ENCODE data around the gene FAM177A1.
"Not testable (repeated sequence)": the region's sequence is repeated elsewhere in the genome, so short reads cannot be mapped to it uniquely, and the experiment has no call there.

The FAM177A1 gene

DNA sequence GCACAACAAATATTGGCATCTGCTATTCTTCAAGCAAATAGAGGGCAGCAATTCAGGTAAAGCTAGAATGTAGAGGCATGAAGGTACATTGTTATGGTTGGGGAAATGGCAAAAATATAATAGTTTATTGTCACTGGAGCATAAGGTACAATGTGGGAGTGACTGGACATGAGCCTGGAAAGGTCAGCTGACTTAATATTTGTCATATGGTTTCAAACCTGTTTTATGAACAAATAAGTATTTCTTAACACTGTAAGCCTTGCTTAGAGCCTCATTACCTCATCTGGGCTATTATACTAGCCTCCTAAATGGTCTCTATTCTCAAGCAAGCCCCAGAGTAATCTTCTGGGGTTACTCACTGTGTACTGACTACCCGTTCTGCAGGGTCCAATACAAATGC is 33.7 kb downstream of the FAM177A1 start:
- H3K9me3 Mint-ChIP-seq, result no peaks in the 10 kb centered on the region
- intact Hi-C loops (cut with micrococcal nuclease), result no loop called here
- H3K4me3 Mint-ChIP-seq, result no peak overlapping the region
- H3K27me3 Mint-ChIP-seq, result no peaks in the 10 kb centered on the region
- no peaks in the 10 kb centered on the region for H3K4me1 Mint-ChIP-seq (ENCODE audit: low read depth)
- H3K36me3 Mint-ChIP-seq (ENCODE audit: low read depth), result peaks cover 60% of the 10 kb centered on the region
- H3K27ac Mint-ChIP-seq, result no peak overlapping the region

DNA sequence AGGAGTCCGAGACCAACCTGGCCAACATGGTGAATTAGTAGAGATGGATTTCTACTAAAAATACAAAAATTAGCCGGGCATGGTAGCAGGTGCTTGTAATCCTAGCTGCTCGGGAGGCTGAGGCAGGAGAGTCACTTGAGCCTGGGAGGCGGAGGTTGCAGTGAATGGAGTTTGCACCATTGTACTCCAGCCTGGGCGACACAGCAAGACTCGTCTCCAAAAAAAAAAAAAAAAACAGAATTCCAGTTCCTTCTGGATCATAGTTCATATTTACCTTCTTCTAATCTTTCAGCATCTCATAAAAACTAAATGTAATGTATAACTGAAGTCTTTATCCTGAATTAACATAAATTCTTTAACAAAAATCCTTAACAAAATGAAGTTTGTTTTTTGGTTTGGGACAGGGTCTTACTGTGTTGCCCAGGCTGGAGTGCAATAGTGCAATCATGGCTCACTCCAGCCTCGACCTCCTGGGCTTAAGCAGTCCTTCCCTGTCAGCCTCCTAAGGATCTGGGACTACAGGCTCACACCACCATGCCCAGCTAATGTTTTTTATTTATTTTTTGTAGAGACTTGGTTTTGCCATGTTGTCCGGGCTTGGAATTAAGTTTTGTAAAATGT is 37.6 kb downstream of the FAM177A1 start:
- Mint-ChIP-seq H3K4me1 (ENCODE audit: low read depth) (no peaks in the 10 kb centered on the region), H3K4me3 (no peak overlapping the region), H3K36me3 (ENCODE audit: low read depth) (peaks cover 74% of the 10 kb centered on the region), H3K27ac (no peak overlapping the region), H3K27me3 (no peaks in the 10 kb centered on the region), H3K9me3 (no peaks in the 10 kb centered on the region)
- intact Hi-C loops (cut with micrococcal nuclease), result no loop called here

DNA sequence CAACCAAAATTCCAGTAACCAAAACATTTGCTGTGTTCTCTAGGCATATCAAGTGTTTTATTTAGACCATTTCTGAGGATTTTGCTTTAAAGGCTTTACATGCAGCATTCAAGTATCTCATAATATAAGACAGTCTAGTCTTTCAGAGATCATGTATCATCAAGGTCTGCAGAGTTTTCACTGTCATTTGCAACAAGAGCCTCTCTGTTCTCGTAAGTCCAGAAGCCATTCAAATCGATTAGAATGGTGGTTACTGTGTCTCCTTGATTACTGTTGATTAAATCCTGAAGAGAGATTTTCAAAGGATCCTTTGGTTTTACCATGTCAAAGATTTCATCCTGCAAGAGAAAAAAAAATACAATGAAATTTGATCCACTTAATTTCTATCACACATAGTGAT is 39.4 kb downstream of the FAM177A1 start:
- intact Hi-C loops (cut with micrococcal nuclease), result no loop called here
- Mint-ChIP-seq H3K9me3 (no peaks in the 10 kb centered on the region), H3K27ac (no peak overlapping the region), H3K36me3 (ENCODE audit: low read depth) (peaks cover 84% of the 10 kb centered on the region), H3K27me3 (no peaks in the 10 kb centered on the region), H3K4me1 (ENCODE audit: low read depth) (no peaks in the 10 kb centered on the region), H3K4me3 (no peak overlapping the region)

DNA sequence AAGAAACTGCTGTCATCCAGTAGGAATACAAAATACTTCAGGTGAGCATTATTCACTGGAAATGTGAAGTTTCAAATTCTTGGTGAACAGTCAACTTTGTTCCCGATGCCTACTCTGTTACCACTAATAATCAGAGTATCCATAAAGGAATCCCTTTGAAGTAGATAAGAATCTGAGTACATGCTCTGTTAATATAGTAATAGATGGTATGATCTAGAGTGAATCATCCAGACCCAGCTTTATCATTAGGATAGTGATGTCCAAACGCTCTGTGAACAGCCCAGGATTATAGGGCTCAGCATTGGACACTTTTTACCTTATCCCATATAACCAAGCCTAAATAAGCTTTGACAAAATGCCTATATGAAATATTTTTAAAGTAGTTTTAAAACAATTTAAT is 42.4 kb downstream of the FAM177A1 start:
- no peak overlapping the region for H3K27ac Mint-ChIP-seq
- H3K27me3 Mint-ChIP-seq, result no peaks in the 10 kb centered on the region
- H3K4me1 Mint-ChIP-seq (ENCODE audit: low read depth), result no peaks in the 10 kb centered on the region
- H3K4me3 Mint-ChIP-seq, result no peak overlapping the region
- H3K36me3 Mint-ChIP-seq (ENCODE audit: low read depth), result peaks cover 92% of the 10 kb centered on the region
- H3K9me3 Mint-ChIP-seq, result no peaks in the 10 kb centered on the region
- intact Hi-C loops (cut with micrococcal nuclease), result no loop called here

DNA sequence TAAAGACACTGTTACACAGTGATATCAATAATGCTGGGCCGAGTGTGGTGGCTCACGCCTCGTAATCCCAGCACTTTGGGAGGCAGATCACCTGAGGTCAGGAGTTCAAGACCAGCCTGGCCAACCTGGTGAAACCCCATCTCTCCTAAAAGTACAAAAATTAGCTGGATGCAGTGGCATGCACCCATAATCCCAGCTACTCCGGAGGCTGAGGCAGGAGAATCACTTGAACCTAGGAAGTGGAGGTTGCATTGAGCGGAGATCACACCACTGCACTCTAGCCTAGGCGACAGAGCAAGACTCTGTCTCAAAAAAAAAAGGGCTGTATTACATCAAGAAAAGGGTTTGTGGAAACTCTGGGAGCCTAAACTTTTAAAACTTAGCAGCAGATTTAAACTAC is 48.6 kb downstream of the FAM177A1 start:
- not testable (repeated sequence) for H3K4me1 Mint-ChIP-seq (ENCODE audit: low read depth); H3K27ac Mint-ChIP-seq; H3K4me3 Mint-ChIP-seq; H3K27me3 Mint-ChIP-seq; H3K9me3 Mint-ChIP-seq
- intact Hi-C loops (cut with micrococcal nuclease), result loop anchor here (10.0 kb wide), 1 partner anchor 510 kb away; no protein-coding TSS in a partner anchor
- H3K36me3 Mint-ChIP-seq (ENCODE audit: low read depth), result peaks cover 92% of the 10 kb centered on the region

DNA sequence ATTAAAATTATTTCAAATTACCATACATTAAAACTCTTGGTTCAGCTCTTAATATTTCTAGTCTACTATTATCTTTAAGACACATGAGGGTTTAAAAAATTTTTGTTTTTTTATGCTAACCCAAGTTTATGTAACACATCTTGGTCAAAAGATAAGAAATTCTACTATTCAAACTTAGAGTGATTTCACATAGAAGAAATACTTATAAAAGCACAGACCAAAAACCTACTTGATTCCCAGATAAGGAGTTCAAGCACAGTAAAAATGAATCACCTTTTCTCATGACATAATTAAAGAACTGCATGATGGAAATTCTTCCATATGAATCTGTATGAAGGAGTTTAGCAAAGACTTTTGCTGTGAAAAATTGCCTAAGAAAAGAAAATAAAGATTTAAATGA is 61.8 kb downstream of the FAM177A1 start:
- Mint-ChIP-seq H3K27ac (no peak overlapping the region), H3K27me3 (no peaks in the 10 kb centered on the region), H3K9me3 (no peaks in the 10 kb centered on the region), H3K36me3 (ENCODE audit: low read depth) (peaks cover 82% of the 10 kb centered on the region), H3K4me1 (ENCODE audit: low read depth) (no peaks in the 10 kb centered on the region), H3K4me3 (no peak overlapping the region)
- intact Hi-C loops (cut with micrococcal nuclease), result no loop called here

DNA sequence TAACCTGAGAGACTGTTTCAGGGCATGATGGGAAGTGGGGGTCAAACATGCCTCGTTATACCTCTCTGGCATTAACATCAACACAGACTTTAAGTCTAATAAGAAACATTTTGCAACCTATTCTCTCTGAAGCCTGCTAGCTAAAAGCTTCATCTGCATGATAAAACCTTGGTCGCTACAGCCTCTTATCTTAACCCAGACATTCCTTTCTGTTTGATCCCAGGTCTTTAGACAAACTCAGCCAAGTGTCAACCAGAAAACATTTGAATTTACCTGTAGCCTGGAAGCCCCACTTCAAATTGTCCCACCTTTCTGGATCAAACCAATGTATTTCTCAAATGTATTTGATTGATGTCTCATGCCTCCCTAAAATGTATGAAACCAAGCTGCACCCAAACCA is 66.6 kb downstream of the FAM177A1 start:
- H3K36me3 Mint-ChIP-seq (ENCODE audit: low read depth), result peaks cover 83% of the 10 kb centered on the region
- no peaks in the 10 kb centered on the region for H3K9me3 Mint-ChIP-seq
- H3K27ac Mint-ChIP-seq, result no peak overlapping the region
- no peak overlapping the region for H3K4me3 Mint-ChIP-seq
- intact Hi-C loops (cut with micrococcal nuclease), result no loop called here
- H3K4me1 Mint-ChIP-seq (ENCODE audit: low read depth), result peaks cover 10% of the 10 kb centered on the region
- no peaks in the 10 kb centered on the region for H3K27me3 Mint-ChIP-seq

DNA sequence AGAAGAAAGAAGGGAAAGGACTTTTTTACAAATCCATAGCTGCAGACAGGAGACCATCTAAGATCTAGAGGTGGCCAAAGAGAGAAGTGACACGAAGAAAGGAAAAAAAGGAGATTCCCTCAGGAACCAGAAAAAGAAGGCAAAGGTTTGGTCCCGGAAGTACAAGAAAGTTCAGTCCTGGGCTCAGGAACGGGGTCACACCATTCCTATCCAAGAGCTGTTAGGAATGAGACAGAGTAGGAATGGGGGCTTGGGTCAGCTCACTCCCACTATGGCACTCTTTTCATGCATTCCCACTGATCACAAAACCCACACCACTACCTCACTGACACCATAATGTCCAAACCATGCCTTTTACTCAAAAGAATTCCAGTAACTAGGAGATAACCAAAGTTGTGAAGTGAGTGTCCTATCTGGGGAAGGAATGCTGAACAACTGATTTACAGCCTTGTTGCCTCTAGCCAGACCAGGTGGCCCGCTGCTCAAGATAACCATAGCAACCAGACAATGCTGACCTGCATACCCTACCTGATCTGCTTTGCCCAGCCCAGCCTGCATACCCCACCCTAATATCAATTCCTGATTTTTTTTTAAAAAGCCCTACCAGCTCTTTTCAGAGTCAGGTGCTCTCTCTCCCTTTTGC is 67.4 kb downstream of the FAM177A1 start:
- no peaks in the 10 kb centered on the region for H3K27me3 Mint-ChIP-seq
- H3K9me3 Mint-ChIP-seq, result no peaks in the 10 kb centered on the region
- intact Hi-C loops (cut with micrococcal nuclease), result no loop called here
- H3K4me3 Mint-ChIP-seq, result no peak overlapping the region
- peaks cover 90% of the 10 kb centered on the region for H3K36me3 Mint-ChIP-seq (ENCODE audit: low read depth)
- peaks cover 17% of the 10 kb centered on the region for H3K4me1 Mint-ChIP-seq (ENCODE audit: low read depth)
- H3K27ac Mint-ChIP-seq, result no peak overlapping the region

DNA sequence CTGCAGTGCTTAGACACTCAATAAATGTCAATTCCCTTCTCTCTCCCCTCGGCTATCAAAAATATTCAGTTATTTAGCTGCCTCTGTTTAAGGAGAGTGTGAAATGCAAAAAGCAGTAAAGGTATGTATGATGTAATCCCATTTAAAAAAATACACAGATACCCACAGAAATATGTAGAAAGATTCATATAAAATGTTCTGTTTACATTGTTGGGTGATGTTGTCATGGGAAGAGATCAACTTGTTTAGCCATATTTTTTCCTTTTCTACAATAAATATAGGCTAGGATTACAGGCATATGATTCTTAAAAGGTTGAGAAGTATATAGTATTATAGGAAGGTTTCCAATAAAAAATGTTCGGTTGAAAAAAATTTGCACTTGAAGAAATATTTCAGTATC is 68.0 kb downstream of the FAM177A1 start:
- no peaks in the 10 kb centered on the region for H3K27me3 Mint-ChIP-seq
- H3K27ac Mint-ChIP-seq, result no peak overlapping the region
- peaks cover 92% of the 10 kb centered on the region for H3K36me3 Mint-ChIP-seq (ENCODE audit: low read depth)
- intact Hi-C loops (cut with micrococcal nuclease), result no loop called here
- no peak overlapping the region for H3K4me3 Mint-ChIP-seq
- H3K9me3 Mint-ChIP-seq, result no peaks in the 10 kb centered on the region
- peaks cover 23% of the 10 kb centered on the region for H3K4me1 Mint-ChIP-seq (ENCODE audit: low read depth)

DNA sequence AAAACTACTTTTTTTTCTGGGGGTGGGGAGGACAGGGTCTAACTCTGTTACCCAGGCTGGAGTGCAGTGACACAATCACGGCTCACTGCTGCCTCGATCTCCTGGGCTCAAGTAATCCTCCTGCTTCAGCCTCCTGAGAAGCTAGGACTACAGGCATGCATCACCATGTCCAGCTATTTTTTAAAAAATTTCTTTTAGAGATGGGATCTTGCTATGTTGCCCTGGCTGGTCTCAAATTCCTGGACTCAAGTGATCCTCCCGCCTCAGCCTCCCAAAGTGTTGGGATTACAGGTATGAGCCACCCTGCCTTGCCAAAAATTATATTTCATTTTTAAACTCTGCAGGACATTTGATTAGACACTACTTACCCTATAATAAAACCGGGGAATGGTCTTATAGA is 70.2 kb downstream of the FAM177A1 start:
- Mint-ChIP-seq H3K9me3 (no peaks in the 10 kb centered on the region), H3K4me1 (ENCODE audit: low read depth) (peaks cover 43% of the 10 kb centered on the region), H3K27ac (no peak overlapping the region), H3K4me3 (no peak overlapping the region), H3K27me3 (no peaks in the 10 kb centered on the region), H3K36me3 (ENCODE audit: low read depth) (peaks cover 92% of the 10 kb centered on the region)
- intact Hi-C loops (cut with micrococcal nuclease), result no loop called here

DNA sequence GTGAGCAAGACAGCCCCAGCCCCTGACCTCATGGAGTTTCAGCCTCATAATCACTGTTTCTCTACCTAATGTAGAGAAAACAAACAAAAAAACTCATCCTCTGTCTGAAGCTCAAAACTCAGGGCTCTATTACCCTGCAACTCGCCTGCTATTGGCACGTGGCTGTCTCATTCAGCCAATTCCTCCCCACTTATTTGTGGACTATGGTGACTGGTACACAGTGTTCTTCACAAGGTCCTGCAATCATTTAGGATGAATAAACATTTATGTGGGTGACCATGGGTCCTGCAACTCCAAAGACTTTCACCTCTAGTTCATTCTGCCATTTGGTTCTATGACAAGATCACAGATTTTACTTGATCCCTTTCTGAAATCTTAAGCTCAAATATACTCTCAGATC is 71.0 kb downstream of the FAM177A1 start:
- H3K27ac Mint-ChIP-seq, result peak overlapping the region; percentile 25
- no peaks in the 10 kb centered on the region for H3K27me3 Mint-ChIP-seq
- H3K36me3 Mint-ChIP-seq (ENCODE audit: low read depth), result peaks cover 92% of the 10 kb centered on the region
- H3K4me1 Mint-ChIP-seq (ENCODE audit: low read depth), result peaks cover 44% of the 10 kb centered on the region
- intact Hi-C loops (cut with micrococcal nuclease), result no loop called here
- no peaks in the 10 kb centered on the region for H3K9me3 Mint-ChIP-seq
- H3K4me3 Mint-ChIP-seq, result no peak overlapping the region

DNA sequence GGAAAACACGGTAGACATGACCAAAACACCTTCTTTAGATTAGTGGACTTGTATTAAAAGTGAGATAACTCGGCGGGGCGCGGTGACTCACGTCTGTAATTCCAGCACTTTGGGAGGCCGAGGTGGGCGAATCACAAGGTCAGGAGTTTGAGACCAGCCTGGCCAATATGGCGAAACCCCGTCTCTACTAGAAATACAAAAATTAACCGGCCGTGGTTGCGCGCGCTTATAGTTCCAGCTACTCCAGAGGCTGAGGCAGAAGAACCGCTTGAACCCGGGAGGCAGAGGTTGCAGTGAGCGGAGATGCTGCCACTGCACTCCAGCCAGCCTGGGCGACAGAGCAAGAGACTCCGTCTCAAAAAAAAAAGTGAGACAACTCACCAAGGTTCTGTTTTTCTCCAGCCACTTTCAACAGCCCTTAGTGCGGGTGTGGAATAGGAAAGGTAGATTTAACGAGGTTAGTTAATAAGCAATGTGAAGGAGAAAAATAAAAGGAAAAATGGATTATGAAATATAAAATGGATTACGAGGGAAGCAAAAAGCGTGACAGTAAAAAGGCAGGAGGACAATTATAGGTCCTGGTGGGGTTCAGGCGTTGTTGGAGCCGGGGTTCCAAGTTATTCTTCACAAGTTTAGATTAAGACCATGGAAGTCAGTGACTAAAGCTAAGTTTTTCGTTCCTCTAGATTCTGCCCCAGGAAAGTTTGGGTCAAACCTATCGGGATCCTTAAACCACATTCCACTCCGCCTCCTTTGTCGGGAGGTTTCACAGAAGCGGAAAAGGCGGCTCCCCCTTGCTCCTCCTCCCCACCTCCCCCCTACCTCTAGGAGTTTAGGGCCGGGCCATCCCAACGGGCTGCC is 75.2 kb downstream of the FAM177A1 start:
- H3K27me3 Mint-ChIP-seq, result no peaks in the 10 kb centered on the region
- peak overlapping the region; percentile 99 for H3K27ac Mint-ChIP-seq
- H3K4me3 Mint-ChIP-seq, result peak overlapping the region; percentile 90
- peaks cover 62% of the 10 kb centered on the region for H3K4me1 Mint-ChIP-seq (ENCODE audit: low read depth)
- H3K9me3 Mint-ChIP-seq, result no peaks in the 10 kb centered on the region
- intact Hi-C loops (cut with micrococcal nuclease), result loop anchor here (5.0 kb wide), 2 partner anchors 74 to 286 kb away; partner anchors contain the start of gene FAM177A1
- peaks cover 71% of the 10 kb centered on the region for H3K36me3 Mint-ChIP-seq (ENCODE audit: low read depth)

DNA sequence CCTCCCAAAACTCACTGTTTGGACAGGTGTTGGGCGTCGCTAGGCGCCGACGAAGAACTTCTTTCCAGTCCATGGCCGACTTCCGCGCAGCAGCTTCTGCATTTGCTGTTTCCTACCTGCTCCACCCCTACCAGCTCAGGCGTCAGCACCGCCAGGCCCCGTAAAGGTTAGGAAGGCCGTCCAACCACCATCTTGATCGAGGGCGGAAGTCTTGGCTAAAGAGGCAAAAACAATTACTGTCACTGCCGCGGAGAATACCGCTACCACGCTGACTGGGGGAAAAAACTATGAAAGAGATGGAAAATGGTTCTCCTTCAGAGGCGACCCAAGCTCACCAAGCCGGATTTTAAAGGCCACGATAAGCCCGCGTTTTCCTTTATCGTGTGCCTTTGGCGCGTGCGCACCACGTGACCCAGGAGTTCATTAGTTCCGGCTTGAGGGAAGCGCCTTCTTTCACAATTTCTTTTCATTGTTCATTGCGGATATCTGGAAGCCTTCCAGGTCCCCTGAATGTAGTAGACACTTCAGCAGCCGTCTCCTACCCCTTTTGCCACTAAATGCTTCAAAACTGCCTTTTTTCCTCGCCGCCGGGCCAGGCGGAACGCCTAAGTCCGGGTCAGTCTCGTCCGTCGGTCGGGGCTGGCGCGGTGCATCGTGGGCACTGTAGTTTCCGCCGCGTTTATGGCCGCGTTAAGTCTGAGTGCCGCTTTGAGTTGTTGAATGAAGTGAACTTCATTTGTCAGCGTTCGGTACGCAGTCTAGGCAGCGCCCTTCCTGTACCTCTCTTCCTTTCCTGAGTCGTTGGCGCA is 76.0 kb downstream of the FAM177A1 start, which contains the start of the genes PPP2R3C and PRORP:
TSS of gene PPP2R3C (minus strand) at position 104 of the 809 bp plus-strand sequence. CDS start at position 73, 31 bp downstream.
TSS of gene PRORP (plus strand) at position 666 of the 809 bp plus-strand sequence. CDS start 694 bp downstream, outside the sequence.
- H3K9me3 Mint-ChIP-seq, result no peaks in the 10 kb centered on the region
- peak within 1 kb of the TSS; percentile 99 for H3K27ac Mint-ChIP-seq
- H3K4me1 Mint-ChIP-seq (ENCODE audit: low read depth), result peaks cover 60% of the 10 kb centered on the region
- H3K36me3 Mint-ChIP-seq (ENCODE audit: low read depth), result peaks cover 68% of the 10 kb centered on the region
- intact Hi-C loops (cut with micrococcal nuclease), result loop anchor here (2.0 to 5.0 kb wide), 5 partner anchors 75 to 285 kb away; partner anchors contain the start of genes FAM177A1, PSMA6 and SRP54
- peak within 1 kb of the TSS; percentile 90 for H3K4me3 Mint-ChIP-seq
- H3K27me3 Mint-ChIP-seq, result no peaks in the 10 kb centered on the region

All from dendritic cell treated with granulocyte-macrophage colony-stimulating factor and Interleukin-4, amounts not matched to agents 40 ng/mL and 50 ng/mL, for 4 days (primary cell).